Measurements from ENCODE around the gene MUC20.
"Not testable (repeated sequence)": the region's sequence is repeated elsewhere in the genome, so short reads cannot be mapped to it uniquely, and the experiment has no call there.

MUC20 gene

GRCh38 chr3:195690951-195691350, 29.8 kb upstream of the MUC20 start:
- H3K4me3 ChIP-seq (replicated peaks in 1 of 2; ENCODE audit: low read depth in 2 of 2, low read length in 2 of 2) = no peak overlapping the region
- no peak for TF ChIP-seq CTCF (IDR thresholded peaks at IDR 0.05; ENCODE audit: low read depth, low read length)
- DNase-seq (ENCODE audit: low read depth in 2 of 2) = no peak

GRCh38 chr3:195691596-195692353, 29.0 kb upstream of the MUC20 start:
- DNase-seq (ENCODE audit: low read depth in 2 of 2); H3K4me3 ChIP-seq (replicated peaks in 1 of 2; ENCODE audit: low read depth in 2 of 2, low read length in 2 of 2): not testable (repeated sequence)

- no peak for TF ChIP-seq CTCF (IDR thresholded peaks at IDR 0.05; ENCODE audit: low read depth, low read length)
- no peak overlapping the region for H3K4me3 ChIP-seq (replicated peaks in 1 of 2; ENCODE audit: low read depth in 2 of 2, low read length in 2 of 2)
- DNase-seq (ENCODE audit: low read depth in 2 of 2) = no peak
Observed at GRCh38 chr3:195692354-195692685, 28.5 kb upstream of the MUC20 start.

- H3K4me3 ChIP-seq (replicated peaks in 1 of 2; ENCODE audit: low read depth in 2 of 2, low read length in 2 of 2) = no peak overlapping the region
- DNase-seq (ENCODE audit: low read depth in 2 of 2) = no peak
- no peak for TF ChIP-seq CTCF (IDR thresholded peaks at IDR 0.05; ENCODE audit: low read depth, low read length)
Observed at GRCh38 chr3:195692781-195693427, 27.9 kb upstream of the MUC20 start.

- H3K4me3 ChIP-seq (replicated peaks in 1 of 2; ENCODE audit: low read depth in 2 of 2, low read length in 2 of 2) = no peak overlapping the region
- no peak for TF ChIP-seq CTCF (IDR thresholded peaks at IDR 0.05; ENCODE audit: low read depth, low read length)
- no peak for DNase-seq (ENCODE audit: low read depth in 2 of 2)
Observed at GRCh38 chr3:195693428-195694216, 27.2 kb upstream of the MUC20 start.

- not testable (repeated sequence) for H3K4me3 ChIP-seq (replicated peaks in 1 of 2; ENCODE audit: low read depth in 2 of 2, low read length in 2 of 2); DNase-seq (ENCODE audit: low read depth in 2 of 2)
Observed at GRCh38 chr3:195694217-195695076, 26.3 kb upstream of the MUC20 start.

- H3K4me3 ChIP-seq (replicated peaks in 1 of 2; ENCODE audit: low read depth in 2 of 2, low read length in 2 of 2) = no peak overlapping the region
- no peak for DNase-seq (ENCODE audit: low read depth in 2 of 2)
- no peak for TF ChIP-seq CTCF (IDR thresholded peaks at IDR 0.05; ENCODE audit: low read depth, low read length)
Observed at GRCh38 chr3:195696632-195697278, 24.0 kb upstream of the MUC20 start.

Data from cardiac fibroblast (primary cell).